Measurements from ENCODE around the gene E2F4. TPM values are rescaled to one million over a fixed set of nuclear protein-coding genes. Genes with fewer than 3 reads are reported as not detected.

The E2F4 gene
- total and polyA plus RNA-seq, 9 of the 15 experiments (the other 6 are each of a cell fraction or from before 2014, with no cell fraction given): 9.7 to 139 (median 106) TPM

- no peak for TF ChIP-seq ZNF398 (CRISPR knock-in tag; IDR thresholded peaks at IDR 0.05)
- TF ChIP-seq ZNF395 (CRISPR knock-in tag; IDR thresholded peaks at IDR 0.05): peak; percentile 47
- TF ChIP-seq OTX1 (CRISPR knock-in tag; IDR thresholded peaks at IDR 0.05): peak; percentile 48; the same call in 1 of the 2 replicates
- TF ChIP-seq STAT6 (CRISPR knock-in tag; IDR thresholded peaks at IDR 0.05): no peak
- no peak for TF ChIP-seq RFX5 (IDR thresholded peaks at IDR 0.05; ENCODE audit: low read depth, low read length)
- TF ChIP-seq ZBTB49 (CRISPR knock-in tag; IDR thresholded peaks at IDR 0.05; ENCODE audit: borderline replicate concordance): 0 out of 2 replicates have a peak, but pooled peaks have one; percentile 44
- TF ChIP-seq FOXA3 (CRISPR knock-in tag; conservative IDR thresholded peaks at IDR 0.05 in 1 of 2, IDR thresholded peaks at IDR 0.05 in 1 of 2): peak in 1 of 2 experiments; percentile 75; a peak in 2 of 4 replicates
- peak; percentile 22 for TF ChIP-seq E2F8 (IDR thresholded peaks at IDR 0.05; ENCODE audit: low read depth, partially characterized antibody)
- TF ChIP-seq KDM5B (IDR thresholded peaks at IDR 0.05; ENCODE audit: insufficient replicate concordance, low read depth, low read length): peak; percentile 35
- TF ChIP-seq ZBTB2 (IDR thresholded peaks at IDR 0.05): peak; percentile 44; the same call in 1 of the 2 replicates
- TF ChIP-seq HDAC8 (tag; IDR thresholded peaks at IDR 0.05): no peak
Observed at GRCh38 chr16:67246081-67246755, 54.3 kb downstream of the E2F4 start (continued).
